GM12801 (cell line): ENCODE data around the gene HECW1.

Experiments
- TF ChIP-seq, protein P1 (sequence below): IDR thresholded peaks from one replicate; pipeline ENCODE4 v1.5.1; 2011; ENCODE audit warnings: control low read depth; ENCODE audit not compliant: insufficient read length; ENCODE audit errors: extremely low read depth

The HECW1 gene

DNA sequence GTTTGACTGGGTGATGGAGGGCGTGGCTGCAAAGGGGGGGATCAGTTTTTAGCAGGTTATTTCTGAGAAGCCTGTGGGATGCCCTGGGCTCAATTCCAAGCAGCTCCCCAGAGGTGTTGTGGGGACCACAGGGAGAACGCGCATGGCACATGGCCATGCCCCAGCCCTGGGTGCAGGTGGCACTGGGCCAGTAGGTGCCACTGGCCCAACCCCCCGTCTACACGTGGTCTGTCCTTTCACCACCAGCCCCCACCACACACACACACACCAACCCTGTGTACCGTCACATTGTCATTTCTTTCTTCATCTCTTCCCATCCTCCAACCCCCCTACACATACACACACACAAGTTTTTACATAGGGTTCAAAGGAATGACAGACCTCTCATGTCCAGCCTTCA lies 355.4 kb downstream of the HECW1 start:
- TF ChIP-seq, protein P1, sequence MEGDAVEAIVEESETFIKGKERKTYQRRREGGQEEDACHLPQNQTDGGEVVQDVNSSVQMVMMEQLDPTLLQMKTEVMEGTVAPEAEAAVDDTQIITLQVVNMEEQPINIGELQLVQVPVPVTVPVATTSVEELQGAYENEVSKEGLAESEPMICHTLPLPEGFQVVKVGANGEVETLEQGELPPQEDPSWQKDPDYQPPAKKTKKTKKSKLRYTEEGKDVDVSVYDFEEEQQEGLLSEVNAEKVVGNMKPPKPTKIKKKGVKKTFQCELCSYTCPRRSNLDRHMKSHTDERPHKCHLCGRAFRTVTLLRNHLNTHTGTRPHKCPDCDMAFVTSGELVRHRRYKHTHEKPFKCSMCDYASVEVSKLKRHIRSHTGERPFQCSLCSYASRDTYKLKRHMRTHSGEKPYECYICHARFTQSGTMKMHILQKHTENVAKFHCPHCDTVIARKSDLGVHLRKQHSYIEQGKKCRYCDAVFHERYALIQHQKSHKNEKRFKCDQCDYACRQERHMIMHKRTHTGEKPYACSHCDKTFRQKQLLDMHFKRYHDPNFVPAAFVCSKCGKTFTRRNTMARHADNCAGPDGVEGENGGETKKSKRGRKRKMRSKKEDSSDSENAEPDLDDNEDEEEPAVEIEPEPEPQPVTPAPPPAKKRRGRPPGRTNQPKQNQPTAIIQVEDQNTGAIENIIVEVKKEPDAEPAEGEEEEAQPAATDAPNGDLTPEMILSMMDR, result no peak

DNA sequence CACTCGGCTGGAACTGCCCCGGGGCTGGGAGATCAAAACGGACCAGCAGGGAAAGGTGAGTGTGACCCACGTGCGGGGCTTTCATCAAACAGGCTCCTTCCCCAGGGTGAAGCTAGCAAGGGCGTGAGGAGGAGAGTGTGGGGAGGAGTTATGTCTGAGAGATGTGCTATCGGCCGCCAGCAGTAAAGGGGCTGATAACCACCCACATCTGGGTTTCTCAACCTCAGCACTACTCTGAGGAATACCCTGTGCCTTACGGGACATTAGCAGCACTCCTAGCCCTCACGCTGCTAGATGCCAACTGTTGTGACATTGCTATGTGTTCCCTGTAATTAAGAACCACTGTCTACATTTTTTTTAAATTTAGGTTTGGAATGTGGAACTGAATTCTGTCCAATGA lies 356.6 kb downstream of the HECW1 start:
- TF ChIP-seq, protein P1, result no peak

DNA sequence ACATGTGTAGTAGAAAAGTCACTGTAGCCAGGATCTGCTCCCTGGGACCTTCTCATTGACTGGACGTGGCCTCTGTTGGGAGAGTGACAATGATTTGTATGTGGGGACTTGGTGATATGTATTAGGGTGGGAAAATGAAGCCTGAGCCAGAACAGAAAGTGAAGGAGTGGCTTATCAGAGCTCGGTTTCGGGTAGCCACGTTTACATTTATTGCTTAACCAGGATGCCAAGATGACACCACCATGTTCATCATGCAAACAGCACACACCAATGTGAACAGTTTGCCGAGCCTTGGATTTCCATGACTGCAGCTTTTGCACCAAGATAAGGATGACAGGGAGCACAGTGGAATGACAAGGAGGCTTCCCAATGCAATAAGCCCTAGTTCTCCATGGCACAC lies 357.7 kb downstream of the HECW1 start:
- TF ChIP-seq, protein P1, result no peak

DNA sequence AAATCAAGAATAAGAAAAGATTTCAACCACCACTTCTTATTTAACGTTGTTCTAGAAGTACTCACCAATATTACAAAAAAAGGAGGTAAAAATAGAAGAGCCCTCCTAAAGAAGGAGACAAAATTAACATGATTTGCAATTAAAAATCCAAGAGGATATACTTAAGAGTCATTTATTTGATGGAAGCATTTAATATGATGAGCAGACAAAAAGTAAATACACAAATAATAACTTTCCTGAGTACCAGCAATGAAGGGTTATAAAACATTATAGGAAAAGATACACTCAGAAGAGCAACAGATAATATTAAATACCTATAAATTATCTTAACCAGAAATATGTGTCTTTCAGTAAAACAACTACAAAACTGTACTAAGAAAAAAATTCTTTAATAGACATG lies 363.5 kb downstream of the HECW1 start:
- TF ChIP-seq, protein P1, result no peak

DNA sequence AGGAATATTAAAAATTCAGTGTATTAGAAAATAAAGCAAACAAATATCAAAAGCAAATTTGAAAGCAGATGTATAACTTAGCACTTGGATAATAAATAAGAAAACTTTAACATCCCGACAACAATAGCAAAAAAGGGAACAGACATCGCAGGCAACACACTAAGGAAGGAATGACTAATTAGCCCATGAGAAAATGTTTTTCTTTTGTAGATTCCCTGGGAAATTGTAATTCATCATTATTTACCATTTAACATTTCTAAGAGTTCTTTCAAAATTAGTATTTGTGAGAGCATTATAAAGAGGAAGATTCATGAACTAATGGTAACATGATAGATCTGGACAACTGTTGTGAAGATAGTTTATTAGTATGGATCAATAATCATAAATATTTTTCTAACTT lies 364.4 kb downstream of the HECW1 start:
- TF ChIP-seq, protein P1, result no peak

DNA sequence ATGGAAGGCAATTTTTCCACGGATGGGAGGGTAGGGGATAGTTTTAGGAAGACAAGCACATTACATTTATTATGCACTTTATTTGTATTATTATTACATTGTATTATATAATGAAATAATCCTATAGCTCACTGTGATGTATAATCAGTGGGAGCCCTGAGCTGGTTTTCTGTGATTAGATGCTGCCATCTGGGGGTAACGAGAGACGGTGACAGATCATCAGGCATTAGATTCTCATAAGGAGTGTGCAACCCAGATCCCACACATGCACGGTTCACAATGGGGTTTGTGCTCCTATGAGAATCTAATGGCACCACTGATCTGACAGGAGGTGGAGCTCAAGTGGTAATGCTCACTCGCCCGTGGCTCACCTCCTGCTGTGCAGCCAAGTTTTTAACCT lies 366.6 kb downstream of the HECW1 start:
- TF ChIP-seq, protein P1, result no peak

DNA sequence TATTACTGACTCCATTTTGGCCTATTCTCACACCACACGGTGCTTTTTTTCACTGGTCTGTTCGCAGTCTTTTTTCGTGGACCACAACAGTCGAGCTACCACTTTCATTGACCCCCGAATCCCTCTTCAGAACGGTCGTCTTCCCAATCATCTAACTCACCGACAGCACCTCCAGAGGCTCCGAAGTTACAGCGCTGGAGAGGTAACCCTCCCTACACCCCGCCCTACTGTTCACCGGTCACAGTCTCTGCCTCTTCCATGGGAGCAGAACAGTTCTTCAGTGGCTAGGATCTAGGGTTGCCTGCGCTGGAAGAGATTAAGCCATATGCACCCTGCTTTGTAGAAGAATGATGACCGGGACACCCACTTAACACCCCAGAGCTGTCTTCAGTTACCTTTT lies 367.1 kb downstream of the HECW1 start:
- TF ChIP-seq, protein P1, result no peak

DNA sequence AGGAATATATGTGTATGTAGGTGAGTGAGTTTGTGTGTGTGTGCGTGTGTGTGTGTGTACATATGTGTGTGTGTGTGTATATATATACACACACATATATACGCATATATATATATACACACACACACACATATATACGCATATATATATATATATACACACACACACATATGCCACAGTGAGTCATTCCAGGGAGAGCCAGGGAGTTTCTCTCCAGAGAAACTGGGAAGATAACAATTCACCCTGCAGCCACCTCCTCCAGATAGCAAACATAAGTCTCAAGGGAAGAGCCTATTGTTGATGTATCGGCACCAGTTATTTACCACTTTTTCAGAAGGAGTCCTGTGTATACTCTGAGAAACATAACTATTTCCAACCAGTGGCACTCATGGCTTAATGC lies 368.1 kb downstream of the HECW1 start:
- TF ChIP-seq, protein P1, result no peak
